K562 (cell line): ENCODE data around the gene TTC39A. TPM values are rescaled to one million over a fixed set of nuclear protein-coding genes. Genes with fewer than 3 reads are reported as not detected.
A peak's percentile ranks its signal among the peaks of the same experiment; 100 is the strongest.

Experiments used
- ATAC-seq: fragments of 200-7000 bp; cut with Tn5 transposase; 3 replicates; pipeline ENCODE4 v1.9.1; 2020; ENCODE audit warnings: moderate library complexity
- BruUV-seq: library from RNA; stranded (reverse); fragments of 400-500 nt; replicated peaks from 2 replicates; lab custom pipeline; 2021; lab: Mats Ljungman, UMichigan
- CTCF ChIA-PET: fragments of 300-600 bp; formaldehyde crosslinking; extraction: SDS; loops from one replicate; lab custom pipeline; 2021; ENCODE audit warnings: low intra/inter-chr PET ratio; lab: Yijun Ruan, JAX
- POLR2A ChIA-PET: fragments of 300-600, 350-650 bp; sonication (Branson Sonifier 250); formaldehyde crosslinking; extraction: SDS; loops from one replicate; lab custom pipeline; 2021; ENCODE audit warnings: antibody characterized with exemption, inconsistent platforms; lab: Yijun Ruan, JAX
- DNase-seq, 4 experiments: peaks; one replicate each; pipeline versions ENCODE4 v3.0.0 to v3.0.0-alpha.2; 2011 to 2018; ENCODE audit warnings: low spot score in 3 of 4, mixed read lengths in 3 of 4; ENCODE audit errors: extremely low read depth in 1 of 4
- FAIRE-seq: peaks from 2 replicates; lab custom pipeline; 2011; peaks lifted over from hg19 to GRCh38; lab: Jason Lieb, UNC
- H2AFZ ChIP-seq: 2 replicates; pipeline ENCODE4 v1.6.0; 2011; ENCODE audit warnings: low read depth, low read length, control low read depth, inconsistent platforms
- H3K27ac ChIP-seq: fragments of 200-600 bp; 3 replicates; pipeline ENCODE4 v1.8.0; 2011; ENCODE audit warnings: low read depth, mild to moderate bottlenecking, control low read depth, inconsistent platforms, low read length, moderate library complexity, mixed read lengths; ENCODE audit errors: extremely low read depth
- H3K27me3 ChIP-seq, 2 experiments: fragments of 300-600 bp in 1 of 2; 2 replicates in 1 of 2; 3 replicates in 1 of 2; pipeline versions ENCODE4 v1.6.0 to v1.8.0; 2011; ENCODE audit warnings: inconsistent platforms in 2 of 2, low read length in 2 of 2, mild to moderate bottlenecking in 1 of 2, mixed read lengths in 1 of 2, moderate library complexity in 1 of 2; ENCODE audit not compliant: control insufficient read depth in 2 of 2, insufficient read depth in 2 of 2
- H3K36me3 ChIP-seq: fragments of 300-600 bp; 3 replicates; pipeline ENCODE4 v1.8.0; 2011; ENCODE audit warnings: mild to moderate bottlenecking, low read length, inconsistent platforms; ENCODE audit not compliant: control insufficient read depth, insufficient read depth
- H3K4me1 ChIP-seq, 2 experiments: fragments of 200-600 bp in 1 of 2; replicated peaks in 1 of 2; 2 replicates in 1 of 2; 3 replicates in 1 of 2; pipeline versions ENCODE4 v1.5.1 to v1.8.0; 2011; ENCODE audit warnings: inconsistent platforms in 2 of 2, low read length in 2 of 2, mild to moderate bottlenecking in 1 of 2, mixed read lengths in 1 of 2, moderate library complexity in 1 of 2; ENCODE audit not compliant: control insufficient read depth in 2 of 2, insufficient read depth in 2 of 2
- H3K4me2 ChIP-seq: 2 replicates; pipeline ENCODE4 v1.6.1; 2011; ENCODE audit warnings: low read length, control low read depth, inconsistent platforms, mixed read lengths; ENCODE audit not compliant: insufficient read depth
- H3K4me3 ChIP-seq: fragments of 200-600 bp; sonication (generic), shearing (Covaris generic); 2 replicates; pipeline ENCODE4 v1.5.1; 2016; ENCODE audit warnings: control low read depth, inconsistent platforms
- H3K79me2 ChIP-seq: fragments of 200-600 bp; 3 replicates; pipeline ENCODE4 v1.8.0; 2011; ENCODE audit warnings: low read length, inconsistent platforms; ENCODE audit not compliant: control insufficient read depth, insufficient read depth
- H3K9ac ChIP-seq, 2 experiments: 2 replicates each; pipeline versions ENCODE4 v1.6.0 to v1.6.1; 2011; ENCODE audit warnings: low read depth in 2 of 2, low read length in 2 of 2, control low read depth in 1 of 2, inconsistent platforms in 1 of 2, mild to moderate bottlenecking in 1 of 2, mixed read lengths in 1 of 2; ENCODE audit not compliant: insufficient read depth in 1 of 2
- H3K9me1 ChIP-seq: one replicate; pipeline ENCODE4 v1.6.0; 2011; ENCODE audit warnings: inconsistent platforms, mild to moderate bottlenecking, low read length, moderate library complexity; ENCODE audit not compliant: control insufficient read depth, insufficient read depth
- H3K9me3 ChIP-seq: replicated peaks from 2 replicates; pipeline ENCODE4 v1.5.1; 2011; ENCODE audit warnings: low read depth, low read length, inconsistent platforms; ENCODE audit not compliant: control insufficient read depth, insufficient read depth
- H4K20me1 ChIP-seq: replicated peaks from 2 replicates; pipeline ENCODE4 v1.6.1; 2011; ENCODE audit warnings: low read length, inconsistent platforms, mixed read lengths; ENCODE audit not compliant: control insufficient read depth, insufficient read depth
- DIDO1 ChIP-seq: fragments of 450-650 bp; IDR thresholded peaks from 2 replicates; pipeline ENCODE4 v1.6.1; 2016; ENCODE audit warnings: low read depth, missing biosample characterization, missing genetic modification characterization
- IFI16 ChIP-seq: fragments of 250-450 bp; sonication (Bioruptor Pico); IDR thresholded peaks from 2 replicates; pipeline ENCODE4 v2.1.2; 2022; ENCODE audit warnings: mild to moderate bottlenecking, inconsistent platforms
- JUND ChIP-seq, 2 experiments: IDR thresholded peaks; 2 replicates in 1 of 2; 3 replicates in 1 of 2; pipeline ENCODE4 v1.6.1; 2011; ENCODE audit warnings: borderline replicate concordance in 2 of 2, low read depth in 2 of 2, low read length in 2 of 2, improper control_type of control experiment in 1 of 2, missing biosample characterization in 1 of 2, missing genetic modification characterization in 1 of 2, missing genetic modification reagents in 1 of 2
- KLF6 ChIP-seq: fragments of 250-450 bp; sonication (Bioruptor Pico); IDR thresholded peaks from 2 replicates; pipeline ENCODE4 v1.4.0; 2020; ENCODE audit warnings: mild to moderate bottlenecking, moderate library complexity, borderline replicate concordance
- NR1H2 ChIP-seq: sonication (generic); formaldehyde crosslinking; IDR thresholded peaks from 2 replicates; pipeline ENCODE4 v1.4.0; 2020; ENCODE audit warnings: mild to moderate bottlenecking, missing genetic modification reagents
- SMARCA4 ChIP-seq: fragments of 450-650 bp; IDR thresholded peaks from 2 replicates; pipeline ENCODE4 v1.6.1; 2016
- SRF ChIP-seq, 2 experiments: fragments of 250-450, 450-650 bp in 1 of 2; sonication (Bioruptor Pico) in 1 of 2; sonication (generic) in 1 of 2; formaldehyde crosslinking; IDR thresholded peaks; 2 replicates each; pipeline versions ENCODE4 v1.5.0 to v1.5.1; 2020 to 2022; ENCODE audit warnings: mild to moderate bottlenecking in 1 of 2, missing genetic modification reagents in 1 of 2
- SRSF9 ChIP-seq: fragments of 200-400 bp; formaldehyde crosslinking; IDR thresholded peaks from 2 replicates; pipeline ENCODE4 v1.6.1; 2017; ENCODE audit warnings: low read depth, low read length, borderline replicate concordance
- ZNF77 ChIP-seq: fragments of 250-450 bp; sonication (Bioruptor Pico); IDR thresholded peaks from 2 replicates; pipeline ENCODE4 v1.5.0; 2020
- ZSCAN32 ChIP-seq: fragments of 450-650 bp; formaldehyde crosslinking; IDR thresholded peaks from 2 replicates; pipeline ENCODE4 v1.4.0; 2020; ENCODE audit warnings: mild to moderate bottlenecking, moderate library complexity
- WGBS: fragments of 100-300 bp; shearing (Covaris generic); methylation state at CpG from one replicate; pipeline ENCODE4 v1.1.6; 2016; ENCODE audit warnings: low coverage, mixed read lengths; ENCODE audit not compliant: insufficient coverage; ENCODE audit errors: missing lambda C conversion rate; 5-methylcytosine and 5-hydroxymethylcytosine counted together
- in situ Hi-C: fragments of 300-500 bp; cut with MboI; formaldehyde crosslinking; loops from 4 replicates; pipeline ENCODE4 v1.15.0; 2018; ENCODE audit warnings: inconsistent platforms, mixed read lengths
- intact Hi-C: fragments of 100-400 bp; cut with micrococcal nuclease; formaldehyde crosslinking; loops from 2 replicates; pipeline ENCODE4 v1.14.2; 2022
- polyA plus RNA-seq, 8 experiments: library from polyadenylated mRNA; depleted of rRNA in 4 of 8; stranded (reverse) in 5 of 8; unstranded in 3 of 8; fragments of >200 nt; fragmentation: Nextera tagmentation in 2 of 8; fragmentation: Illumina TruSeq in 1 of 8; extraction: Ambion mirVana in 2 of 8; extraction: Trizol in 1 of 8; gene quantifications; 2 replicates each; pipeline versions ENCODE4 v1.2.1 to v1.2.3, GENCODE V29; 2011 to 2014; ENCODE audit warnings: inconsistent platforms in 1 of 8, missing spikeins in 1 of 8
- total RNA-seq, 7 experiments: library from RNA; depleted of rRNA in 6 of 7; stranded (reverse); fragments of >200 nt in 6 of 7; fragmentation: Illumina TruSeq in 2 of 7; extraction: Trizol in 2 of 7; gene quantifications; 2 replicates each; pipeline versions ENCODE4 v1.2.1 to v1.2.3, GENCODE V29; 2011 to 2021; ENCODE audit warnings: low replicate concordance in 1 of 7
- TF ChIP-seq, protein P1 (sequence below): sonication (generic); formaldehyde crosslinking; IDR thresholded peaks from 2 replicates; pipeline ENCODE4 v1.8.0; 2023; ENCODE audit warnings: mild to moderate bottlenecking, missing genetic modification reagents
- TF ChIP-seq, protein P2 (sequence below): fragments of 200-400 bp; formaldehyde crosslinking; IDR thresholded peaks from 2 replicates; pipeline ENCODE4 v1.6.1; 2017; ENCODE audit warnings: mild to moderate bottlenecking, low read depth, low read length, moderate library complexity

Gene TTC39A
- total and polyA plus RNA-seq, 9 of the 15 experiments (the other 6 are each of a cell fraction or from before 2014, with no cell fraction given) = 0.18 to 0.82 (median 0.35) TPM

DNA sequence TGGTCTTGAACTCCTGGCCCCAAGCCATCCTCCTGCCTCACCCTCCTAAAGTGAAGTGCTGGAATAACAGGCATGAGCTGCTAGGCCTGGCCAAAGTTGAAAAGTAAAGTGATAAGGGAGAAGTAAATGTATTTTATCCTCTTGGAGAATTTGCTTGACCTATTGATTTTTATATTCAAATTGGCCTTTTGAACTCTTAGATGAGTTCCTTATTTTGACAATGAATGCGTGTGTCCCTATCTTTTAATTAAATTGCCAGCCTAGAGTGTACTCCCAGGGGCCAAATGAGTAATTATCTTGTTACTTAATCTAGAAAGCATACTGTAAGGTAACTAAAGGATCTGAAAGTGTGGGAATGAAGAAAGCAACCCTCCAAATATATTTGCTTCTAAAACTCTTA lies 82.9 kb downstream of the TTC39A start:
- DNase-seq (no peak), FAIRE-seq (peak; percentile 54), ATAC-seq (peak; percentile 27; the same call in 2 of the 3 replicates)
- H3K4me2 ChIP-seq = no peak overlapping the region
- no TSS peak for BruUV-seq
- peaks cover 4% of the 10 kb centered on the region for H3K9me1 ChIP-seq
- in situ Hi-C loops = no loop called here
- TF ChIP-seq SRSF9 = no peak
- TF ChIP-seq JUND (IDR thresholded peaks at IDR 0.05; ENCODE audit: borderline replicate concordance, low read depth, low read length) = no peak
- no peak for TF ChIP-seq JUND (tag; IDR thresholded peaks at IDR 0.05; ENCODE audit: borderline replicate concordance, low read depth, low read length)
- TF ChIP-seq NR1H2 (CRISPR knock-in tag) = no peak
- TF ChIP-seq, protein P1, sequence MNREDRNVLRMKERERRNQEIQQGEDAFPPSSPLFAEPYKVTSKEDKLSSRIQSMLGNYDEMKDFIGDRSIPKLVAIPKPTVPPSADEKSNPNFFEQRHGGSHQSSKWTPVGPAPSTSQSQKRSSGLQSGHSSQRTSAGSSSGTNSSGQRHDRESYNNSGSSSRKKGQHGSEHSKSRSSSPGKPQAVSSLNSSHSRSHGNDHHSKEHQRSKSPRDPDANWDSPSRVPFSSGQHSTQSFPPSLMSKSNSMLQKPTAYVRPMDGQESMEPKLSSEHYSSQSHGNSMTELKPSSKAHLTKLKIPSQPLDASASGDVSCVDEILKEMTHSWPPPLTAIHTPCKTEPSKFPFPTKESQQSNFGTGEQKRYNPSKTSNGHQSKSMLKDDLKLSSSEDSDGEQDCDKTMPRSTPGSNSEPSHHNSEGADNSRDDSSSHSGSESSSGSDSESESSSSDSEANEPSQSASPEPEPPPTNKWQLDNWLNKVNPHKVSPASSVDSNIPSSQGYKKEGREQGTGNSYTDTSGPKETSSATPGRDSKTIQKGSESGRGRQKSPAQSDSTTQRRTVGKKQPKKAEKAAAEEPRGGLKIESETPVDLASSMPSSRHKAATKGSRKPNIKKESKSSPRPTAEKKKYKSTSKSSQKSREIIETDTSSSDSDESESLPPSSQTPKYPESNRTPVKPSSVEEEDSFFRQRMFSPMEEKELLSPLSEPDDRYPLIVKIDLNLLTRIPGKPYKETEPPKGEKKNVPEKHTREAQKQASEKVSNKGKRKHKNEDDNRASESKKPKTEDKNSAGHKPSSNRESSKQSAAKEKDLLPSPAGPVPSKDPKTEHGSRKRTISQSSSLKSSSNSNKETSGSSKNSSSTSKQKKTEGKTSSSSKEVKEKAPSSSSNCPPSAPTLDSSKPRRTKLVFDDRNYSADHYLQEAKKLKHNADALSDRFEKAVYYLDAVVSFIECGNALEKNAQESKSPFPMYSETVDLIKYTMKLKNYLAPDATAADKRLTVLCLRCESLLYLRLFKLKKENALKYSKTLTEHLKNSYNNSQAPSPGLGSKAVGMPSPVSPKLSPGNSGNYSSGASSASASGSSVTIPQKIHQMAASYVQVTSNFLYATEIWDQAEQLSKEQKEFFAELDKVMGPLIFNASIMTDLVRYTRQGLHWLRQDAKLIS (CRISPR knock-in tag) = no peak
- TF ChIP-seq KLF6 (CRISPR knock-in tag) = no peak
- TF ChIP-seq SRF (CRISPR knock-in tag; IDR thresholded peaks at IDR 0.05) = no peak
- no peak for TF ChIP-seq IFI16
- no peak for TF ChIP-seq ZNF77 (CRISPR knock-in tag)
- TF ChIP-seq, protein P2, sequence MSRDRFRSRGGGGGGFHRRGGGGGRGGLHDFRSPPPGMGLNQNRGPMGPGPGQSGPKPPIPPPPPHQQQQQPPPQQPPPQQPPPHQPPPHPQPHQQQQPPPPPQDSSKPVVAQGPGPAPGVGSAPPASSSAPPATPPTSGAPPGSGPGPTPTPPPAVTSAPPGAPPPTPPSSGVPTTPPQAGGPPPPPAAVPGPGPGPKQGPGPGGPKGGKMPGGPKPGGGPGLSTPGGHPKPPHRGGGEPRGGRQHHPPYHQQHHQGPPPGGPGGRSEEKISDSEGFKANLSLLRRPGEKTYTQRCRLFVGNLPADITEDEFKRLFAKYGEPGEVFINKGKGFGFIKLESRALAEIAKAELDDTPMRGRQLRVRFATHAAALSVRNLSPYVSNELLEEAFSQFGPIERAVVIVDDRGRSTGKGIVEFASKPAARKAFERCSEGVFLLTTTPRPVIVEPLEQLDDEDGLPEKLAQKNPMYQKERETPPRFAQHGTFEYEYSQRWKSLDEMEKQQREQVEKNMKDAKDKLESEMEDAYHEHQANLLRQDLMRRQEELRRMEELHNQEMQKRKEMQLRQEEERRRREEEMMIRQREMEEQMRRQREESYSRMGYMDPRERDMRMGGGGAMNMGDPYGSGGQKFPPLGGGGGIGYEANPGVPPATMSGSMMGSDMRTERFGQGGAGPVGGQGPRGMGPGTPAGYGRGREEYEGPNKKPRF = no peak
- no peak for TF ChIP-seq ZSCAN32
- no peak for TF ChIP-seq SMARCA4
- TF ChIP-seq DIDO1 (tag) = no peak
- H4K20me1 ChIP-seq = peaks cover 16% of the 10 kb centered on the region
- no peak overlapping the region for H3K4me3 ChIP-seq
- CTCF ChIA-PET = no interaction called here
- H3K9ac ChIP-seq = no peak overlapping the region
- POLR2A ChIA-PET = interaction anchor here (1.5 to 3.4 kb wide), 3 partner anchors 8 to 12 kb away, joined by 6 to 16 read pairs (median 7); partner anchors contain the start of gene RNF11
- intact Hi-C loops = no loop called here
- peaks cover 7 to 12% of the 10 kb centered on the region in 2 experiments; a peak in 3 of 5 replicates for H3K4me1 ChIP-seq
- 13% methylated on average over 1 of the region's 1 CpG for WGBS
- peaks cover 77% of the 10 kb centered on the region for H3K79me2 ChIP-seq
- no peak overlapping the region for H2AFZ ChIP-seq
- H3K36me3 ChIP-seq = peaks cover 7% of the 10 kb centered on the region; the same call in 2 of the 3 replicates
- no peaks in the 10 kb centered on the region for H3K9me3 ChIP-seq
- no peak overlapping the region for H3K27ac ChIP-seq
- no peaks in the 10 kb centered on the region for H3K27me3 ChIP-seq
